HG03095 (cell line): ENCODE measurements around the gene AUTS2.

Experiments used
- ATAC-seq: cut with Tn5 transposase; IDR thresholded peaks from one replicate; pipeline ENCODE4 v1.9.1; 2021; ENCODE audit warnings: moderate library complexity; ENCODE audit not compliant: unreplicated experiment

Gene AUTS2

DNA sequence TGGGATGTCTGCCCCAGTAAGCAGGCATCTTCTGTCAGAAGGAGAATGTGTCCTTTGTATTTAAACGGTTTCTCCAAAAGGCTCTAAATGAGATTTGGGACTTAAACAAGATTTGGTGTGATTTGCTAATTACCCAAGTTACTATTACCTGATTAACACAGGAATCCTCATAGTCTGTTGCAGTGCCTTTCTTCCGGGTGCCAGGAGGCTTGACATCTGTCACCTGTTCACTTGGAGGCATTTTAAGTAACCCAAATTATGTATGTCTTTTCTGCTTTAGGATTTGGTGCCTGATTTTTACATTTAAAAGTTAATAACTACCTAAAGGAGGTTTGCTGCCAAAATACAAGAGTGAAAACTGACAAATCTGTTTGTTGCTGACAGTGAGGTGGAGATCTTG, 945.7 kb downstream of the AUTS2 start:
- no peak for ATAC-seq

DNA sequence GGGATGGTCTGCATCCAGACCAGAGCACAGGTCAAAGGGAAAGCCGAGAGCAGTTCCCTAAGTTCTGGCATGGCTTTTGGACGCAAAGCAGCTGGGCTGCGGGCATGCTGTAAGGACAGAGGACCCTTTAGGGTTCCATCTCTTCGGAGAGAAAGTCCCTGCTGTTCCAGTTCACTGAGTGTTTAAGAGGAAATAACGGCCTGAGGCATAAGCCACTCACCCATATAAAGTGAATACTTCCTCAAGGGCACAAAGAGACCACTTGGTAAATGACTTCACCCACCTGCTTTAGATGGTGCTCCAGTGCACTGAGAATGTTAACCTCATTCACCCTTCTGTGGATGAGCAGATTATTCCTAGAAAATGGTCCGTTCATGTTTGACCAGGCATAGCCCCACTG, 946.9 kb downstream of the AUTS2 start:
- no peak for ATAC-seq

DNA sequence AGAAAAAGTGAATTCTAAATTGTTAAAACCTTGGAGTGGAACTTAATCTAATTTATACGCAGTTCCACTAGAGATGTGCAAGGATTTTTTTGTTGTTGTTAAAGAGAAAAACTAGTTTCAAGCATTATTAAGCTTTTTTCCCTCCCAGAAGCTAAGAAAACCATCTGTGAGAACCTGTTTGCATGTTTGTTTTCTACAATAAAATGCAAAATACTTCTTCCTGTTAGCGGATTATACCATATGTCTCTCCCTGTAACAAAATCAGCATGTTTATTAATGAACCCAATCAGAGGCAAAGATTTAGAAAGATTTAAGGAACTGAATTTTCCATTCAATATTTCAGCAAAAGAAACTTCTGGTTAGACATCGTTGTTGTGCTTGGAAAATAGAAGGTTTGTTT, 953.9 kb downstream of the AUTS2 start:
- no peak for ATAC-seq

DNA sequence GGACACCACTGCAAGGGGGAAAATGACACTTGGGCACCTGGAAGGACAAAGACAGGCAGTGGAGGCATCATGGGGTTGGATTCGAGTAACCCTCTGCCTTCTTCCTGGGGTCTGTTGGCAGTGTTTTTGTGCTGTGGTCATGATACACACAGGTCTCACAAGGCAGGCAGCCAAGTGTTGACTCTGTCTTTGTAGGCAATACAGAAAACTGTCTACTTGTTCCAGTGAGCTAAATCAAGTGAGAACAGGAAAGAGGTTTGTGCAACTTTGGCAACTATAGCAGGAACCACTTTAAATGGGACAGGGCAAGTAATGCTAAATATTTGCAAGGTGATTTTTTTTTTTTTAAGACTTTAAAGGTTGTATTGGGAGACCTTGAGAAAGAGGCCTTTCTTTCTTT, 955.1 kb downstream of the AUTS2 start:
- no peak for ATAC-seq

DNA sequence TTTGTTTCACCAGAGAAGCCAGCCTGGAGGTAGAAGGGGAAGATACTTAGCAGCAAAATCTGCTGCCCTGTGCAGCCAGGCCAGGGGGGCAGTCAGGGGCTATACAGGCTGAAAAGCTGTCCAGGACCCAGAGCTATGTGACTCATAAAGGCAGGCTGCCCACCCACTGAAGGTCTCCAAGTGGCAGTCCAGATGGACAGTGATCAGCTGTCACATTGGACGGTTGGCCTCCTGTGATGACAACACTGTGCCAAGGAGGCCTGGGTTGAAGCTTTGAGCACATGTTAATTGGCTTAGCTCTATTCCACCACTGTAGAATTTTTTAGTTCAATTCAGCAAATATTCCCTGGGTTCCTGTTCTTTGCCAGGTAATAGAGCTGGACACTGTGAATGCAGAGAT, 956.4 kb downstream of the AUTS2 start:
- ATAC-seq, result no peak

DNA sequence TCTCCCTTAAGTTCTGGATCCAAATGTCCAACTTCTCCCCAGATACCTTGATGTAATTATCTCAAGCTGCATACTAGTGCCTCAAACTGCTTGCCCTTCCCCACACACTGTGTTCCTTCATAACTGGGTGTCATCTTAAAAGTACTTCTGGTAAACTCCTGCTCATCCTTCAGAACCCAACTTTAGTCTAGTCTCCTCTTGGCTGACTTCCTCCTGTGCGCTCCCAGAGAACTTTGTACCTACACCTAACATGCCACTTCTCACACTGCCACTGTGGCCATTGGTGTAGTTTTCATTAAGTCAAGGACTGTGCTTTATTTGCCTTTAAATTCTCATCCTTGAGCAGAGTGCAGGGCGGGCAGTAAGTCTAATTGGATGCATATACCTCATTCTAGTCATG, 958.5 kb downstream of the AUTS2 start:
- no peak for ATAC-seq

DNA sequence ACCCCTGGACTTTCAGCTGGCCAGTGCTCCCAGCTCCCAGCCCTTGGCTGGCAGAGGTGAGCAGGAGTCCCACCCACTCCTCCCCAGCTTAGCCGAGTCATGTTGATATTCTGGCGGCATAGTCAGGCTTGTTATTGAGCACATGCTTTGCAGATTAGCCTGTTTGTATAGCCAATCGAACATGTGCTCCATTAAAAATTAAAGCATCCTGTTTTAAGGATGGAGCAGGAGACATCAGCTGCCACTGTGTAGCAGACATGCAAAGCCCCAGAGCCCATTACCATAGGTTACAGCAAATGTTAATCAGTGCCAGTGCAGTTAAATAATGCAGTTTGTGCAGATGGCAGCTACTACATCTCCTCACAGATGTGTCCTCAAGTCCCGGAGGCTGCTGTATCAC, 959.1 kb downstream of the AUTS2 start:
- ATAC-seq, result no peak

DNA sequence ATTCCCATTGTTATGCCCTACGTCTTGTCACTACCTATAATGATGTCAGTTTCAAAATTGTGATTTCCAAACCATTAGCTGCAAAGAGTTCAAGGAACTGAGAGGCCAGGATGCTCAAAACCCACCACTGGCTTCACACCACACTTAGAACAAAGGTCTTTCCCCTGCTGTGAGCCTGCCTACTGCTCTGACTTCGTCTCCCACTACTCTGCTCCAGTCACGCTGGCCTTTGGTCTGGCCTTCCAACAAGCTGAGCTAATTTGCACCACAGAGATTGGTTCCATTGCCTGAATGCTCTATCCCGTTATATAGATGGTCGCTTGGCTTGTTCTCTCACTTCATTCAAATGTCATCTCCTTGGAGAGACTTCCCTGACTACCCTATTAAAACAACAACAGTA, 961.5 kb downstream of the AUTS2 start:
- ATAC-seq, result no peak

DNA sequence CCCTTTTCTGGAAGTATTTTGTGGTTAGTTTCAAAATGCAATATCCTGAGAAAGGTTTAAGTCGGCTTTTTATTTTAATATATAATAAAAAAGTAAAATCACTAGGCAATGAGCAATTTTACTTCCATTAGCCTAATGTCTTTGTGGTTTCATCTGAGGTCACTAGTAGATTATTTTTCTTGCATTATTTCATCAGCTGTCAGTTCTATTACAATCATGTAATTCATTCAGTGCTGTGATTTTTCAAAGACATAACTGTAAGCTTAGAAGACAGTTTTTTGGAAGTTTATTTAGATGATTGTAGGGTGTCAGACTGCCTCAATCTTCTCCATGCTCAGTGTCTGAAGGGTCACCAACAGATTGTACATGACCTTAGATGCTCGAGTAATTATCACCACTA, 965.7 kb downstream of the AUTS2 start:
- ATAC-seq, result no peak

DNA sequence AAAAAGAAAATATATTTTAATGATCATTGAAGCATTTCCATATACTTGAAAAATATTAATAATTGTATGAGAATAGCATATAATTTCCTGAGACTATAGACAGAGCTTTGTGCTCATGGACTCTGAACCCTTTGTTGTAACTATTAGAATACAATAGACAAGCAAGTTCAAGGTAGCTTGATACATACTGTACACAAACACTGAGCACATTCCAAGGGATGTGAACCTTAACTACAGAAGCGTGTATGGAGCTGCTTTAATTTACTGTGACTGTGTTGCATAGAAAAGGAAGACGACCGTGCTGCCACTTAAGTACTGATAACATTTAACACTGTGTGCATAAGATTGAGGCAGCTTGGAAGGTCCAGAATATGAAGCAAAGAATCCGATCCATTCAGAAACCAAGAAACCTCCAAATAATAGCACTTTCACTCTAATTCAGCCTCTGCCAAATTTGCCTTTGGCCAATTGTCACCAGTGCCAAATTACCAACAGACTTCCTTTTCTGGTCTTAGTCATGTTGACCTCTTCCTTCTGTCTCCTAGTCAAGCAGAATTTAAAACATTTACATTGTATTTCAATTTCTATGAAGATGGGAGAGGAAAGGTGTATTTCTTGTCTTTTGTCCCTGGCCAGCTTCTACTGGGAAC, 967.6 kb downstream of the AUTS2 start:
- ATAC-seq, result no peak

DNA sequence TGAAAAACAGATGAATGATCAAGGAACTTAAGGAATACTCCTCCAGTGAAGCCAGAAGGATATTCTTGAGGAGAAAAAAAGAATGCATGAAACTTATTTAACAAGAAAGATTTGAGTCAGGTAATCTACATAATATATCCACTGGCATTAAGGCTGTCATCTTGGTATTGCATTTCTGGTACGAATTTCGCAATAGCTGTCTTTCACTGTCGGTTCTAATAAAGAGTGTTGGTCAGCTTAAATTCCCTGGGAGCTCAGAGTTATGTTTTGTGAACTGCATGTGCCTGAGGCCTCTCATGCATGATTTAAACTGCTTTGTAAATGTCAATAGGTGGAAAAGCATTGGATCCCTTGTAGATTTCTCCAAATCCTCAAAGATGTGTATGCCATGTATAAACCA, 968.4 kb downstream of the AUTS2 start:
- ATAC-seq, result no peak

DNA sequence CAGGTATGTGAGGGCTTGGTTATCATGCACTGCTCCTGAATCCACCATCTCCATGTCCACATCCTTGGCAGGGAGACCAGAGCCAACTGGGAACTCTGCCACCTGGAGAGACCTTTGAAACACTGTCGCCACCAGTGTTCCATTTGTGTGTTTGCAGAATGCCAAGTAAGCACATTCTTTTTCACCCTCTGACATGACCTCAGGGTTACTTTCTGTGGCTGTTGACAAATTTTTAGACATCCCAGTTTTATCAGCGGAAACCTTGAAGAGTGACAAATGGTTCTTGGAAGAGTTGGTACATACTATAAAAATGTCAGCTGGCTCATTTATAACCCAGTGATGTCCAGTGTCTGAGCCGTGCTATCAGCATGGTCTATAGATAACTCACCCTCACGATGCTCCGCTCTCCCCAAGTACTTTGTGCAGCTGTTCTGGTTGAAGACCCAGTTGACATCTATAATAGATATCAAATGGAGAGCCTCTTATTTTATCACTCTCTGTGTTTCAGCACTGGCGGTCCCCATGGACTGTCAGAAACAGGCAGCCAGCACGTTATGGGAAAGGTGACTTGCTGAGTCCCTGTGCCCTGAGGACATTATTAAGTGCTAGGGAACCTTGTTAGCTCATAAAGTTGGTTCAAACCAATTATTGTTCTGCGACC, 970.5 kb downstream of the AUTS2 start:
- ATAC-seq, result no peak

DNA sequence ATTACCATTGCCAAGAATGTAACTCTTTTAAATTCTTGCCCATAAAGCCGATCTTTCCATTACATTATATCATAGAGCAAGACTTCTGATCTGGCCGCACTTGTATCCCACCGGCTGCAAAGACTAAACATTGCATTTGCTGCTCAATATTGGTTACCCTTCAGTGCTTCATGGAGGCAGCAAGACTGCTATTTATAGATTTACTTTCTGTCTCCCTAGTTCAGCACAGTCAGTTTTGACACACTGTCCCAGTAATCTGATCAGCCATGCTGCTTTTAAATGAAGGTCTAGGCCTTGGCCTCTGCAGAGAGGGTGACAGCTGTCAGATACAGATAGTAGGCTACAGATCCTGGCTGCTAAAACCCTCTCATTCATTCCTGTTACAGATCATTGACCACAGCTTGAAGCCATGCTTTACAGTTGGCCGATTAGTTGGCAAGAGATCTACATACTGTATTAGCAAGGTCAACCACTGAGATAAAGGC, 971.1 kb downstream of the AUTS2 start:
- ATAC-seq, result no peak

DNA sequence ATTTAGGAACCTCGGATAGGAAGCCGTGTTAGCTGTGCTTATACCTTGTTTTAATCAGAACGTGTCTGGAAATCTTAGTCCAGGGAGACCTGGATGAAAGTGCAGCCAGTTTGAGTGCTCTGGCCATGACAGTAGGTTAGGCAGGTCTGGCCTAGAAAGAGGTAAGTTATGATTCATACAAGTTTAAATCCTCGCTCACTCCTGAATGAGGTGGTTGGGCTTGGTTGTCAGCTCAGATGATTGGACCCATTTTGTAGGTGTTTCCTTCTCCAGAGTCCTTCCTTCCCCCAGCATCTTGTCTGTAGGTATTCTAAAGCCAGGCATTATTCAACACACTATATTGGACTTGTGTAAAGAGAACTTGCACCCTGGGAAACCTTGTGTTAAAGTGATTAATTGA, 971.8 kb downstream of the AUTS2 start:
- ATAC-seq, result no peak

DNA sequence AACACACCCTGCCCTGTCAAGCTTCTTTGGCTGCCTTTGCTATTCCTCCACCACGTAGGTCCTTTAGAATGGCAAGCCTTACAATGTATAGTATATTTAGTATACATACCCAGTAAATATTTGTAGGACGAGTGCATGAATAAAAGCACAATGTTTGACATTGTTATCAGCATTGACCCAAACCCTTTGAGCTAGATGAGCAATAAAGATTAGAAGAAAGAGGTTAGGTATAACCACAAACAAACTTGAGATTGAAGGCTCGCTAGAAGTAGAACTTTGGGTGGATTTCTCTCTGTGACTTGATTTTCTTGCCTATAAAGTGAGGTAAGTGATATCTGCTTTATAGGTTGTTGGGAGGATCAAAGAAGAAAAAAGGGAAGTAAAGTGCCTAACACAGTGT, 972.7 kb downstream of the AUTS2 start:
- no peak for ATAC-seq

DNA sequence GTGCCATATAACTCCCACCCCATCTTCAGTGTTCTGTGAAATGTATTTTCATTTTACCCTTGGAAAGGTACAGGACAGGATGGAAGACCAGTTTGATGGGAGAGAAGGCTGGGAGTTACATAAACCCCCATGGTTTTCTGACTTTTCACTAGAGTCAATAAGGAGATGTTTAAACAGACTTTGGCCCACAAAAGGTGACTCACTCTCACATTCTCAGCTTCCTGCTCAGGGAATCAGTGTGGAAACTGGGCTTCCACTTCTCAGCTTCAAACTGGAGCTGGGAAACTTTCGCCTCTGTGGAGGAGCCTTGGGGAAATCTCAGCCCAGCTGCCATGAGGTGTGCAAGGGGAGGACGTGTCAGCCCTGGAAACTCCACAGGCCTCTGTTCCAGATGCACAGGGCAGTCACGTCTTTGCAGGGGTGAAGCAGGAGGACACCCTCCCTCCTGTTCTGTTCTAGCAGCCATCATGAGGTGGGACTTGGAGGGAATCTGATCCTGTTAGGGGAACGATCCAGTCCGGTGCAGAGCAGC, 973.2 kb downstream of the AUTS2 start:
- no peak for ATAC-seq

DNA sequence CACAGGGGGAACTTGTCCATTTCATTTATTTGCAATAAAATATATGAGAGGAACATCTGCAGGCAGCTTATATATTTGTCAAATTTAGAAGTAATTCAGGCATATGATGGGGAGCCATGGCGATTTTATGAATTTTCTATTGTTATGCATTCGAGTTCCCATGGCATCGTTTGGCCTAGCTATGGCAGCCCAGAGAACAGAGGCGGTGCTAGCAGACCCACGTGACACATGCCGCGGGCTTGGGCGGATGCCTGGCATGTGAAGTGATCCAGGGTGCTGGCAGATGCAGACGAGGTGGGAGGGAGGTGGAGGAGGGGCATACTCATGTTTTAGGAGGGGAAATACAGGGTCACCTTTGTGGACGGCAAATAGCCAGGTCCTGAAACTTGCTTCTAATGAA, 973.7 kb downstream of the AUTS2 start:
- ATAC-seq, result no peak

DNA sequence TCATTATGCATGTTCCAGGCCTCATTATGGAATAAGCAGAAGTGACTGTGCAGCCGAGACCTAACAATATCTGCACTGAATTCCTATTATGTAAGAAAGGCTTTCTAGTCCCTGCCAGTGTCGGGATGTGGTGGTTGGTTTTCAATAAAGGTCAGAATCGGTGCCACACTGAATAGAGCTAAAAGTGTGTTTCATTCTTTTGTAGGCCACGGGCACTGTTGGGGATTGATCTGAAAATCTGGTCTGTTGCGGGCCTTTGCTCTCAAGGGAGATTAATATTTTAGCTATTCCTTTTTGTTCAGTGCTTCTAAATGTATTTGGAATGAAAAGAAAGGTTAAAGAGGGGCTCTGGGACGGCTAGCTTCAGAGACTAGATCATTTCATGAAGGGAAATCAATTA, 974.3 kb downstream of the AUTS2 start:
- no peak for ATAC-seq

DNA sequence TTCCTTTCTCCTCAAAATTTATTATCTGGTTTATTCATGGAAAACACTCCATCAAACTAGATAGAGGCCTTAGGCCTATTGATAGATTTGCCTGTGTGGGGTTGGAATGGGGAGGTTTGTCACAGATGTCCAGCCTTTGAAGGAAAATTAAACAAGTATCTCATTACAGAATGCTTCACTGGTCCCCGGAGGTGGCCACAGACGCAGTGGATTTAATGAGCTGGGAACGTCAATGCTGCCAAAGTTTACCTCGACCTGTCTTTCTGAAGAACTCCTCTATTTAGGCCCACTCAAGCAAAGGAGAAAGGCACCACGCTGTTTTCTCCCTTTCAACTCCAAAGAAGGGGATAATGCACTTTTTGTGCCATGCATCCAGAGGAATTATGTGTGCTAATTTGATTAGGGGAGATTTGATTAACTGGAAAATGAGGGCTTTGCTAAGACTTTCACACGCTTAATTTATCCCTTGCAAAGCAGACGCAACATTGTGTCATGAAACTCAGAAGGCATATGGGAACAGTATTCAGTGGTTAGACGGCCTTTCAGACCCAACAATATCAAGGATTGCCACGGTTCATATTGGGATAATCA, 974.9 kb downstream of the AUTS2 start:
- no peak for ATAC-seq

DNA sequence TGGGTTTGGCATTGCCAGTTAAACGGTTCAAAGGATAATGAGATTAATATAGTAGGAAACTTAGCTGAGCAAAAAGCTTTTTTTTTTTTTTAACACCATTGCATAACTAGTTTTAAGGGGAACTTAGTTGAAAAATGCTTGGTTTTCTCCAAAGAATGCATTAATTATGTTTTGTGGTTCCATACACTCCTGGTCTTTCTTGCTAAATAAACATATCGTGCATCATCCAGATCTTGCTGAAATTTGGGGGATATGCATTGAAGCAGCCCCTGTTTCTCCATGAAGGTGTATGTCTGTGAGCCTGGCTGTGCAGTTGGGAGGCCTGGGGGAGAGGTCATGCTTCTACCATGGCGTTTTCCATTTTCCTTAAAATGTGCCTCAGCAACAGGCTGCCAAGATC, 975.4 kb downstream of the AUTS2 start:
- no peak for ATAC-seq

DNA sequence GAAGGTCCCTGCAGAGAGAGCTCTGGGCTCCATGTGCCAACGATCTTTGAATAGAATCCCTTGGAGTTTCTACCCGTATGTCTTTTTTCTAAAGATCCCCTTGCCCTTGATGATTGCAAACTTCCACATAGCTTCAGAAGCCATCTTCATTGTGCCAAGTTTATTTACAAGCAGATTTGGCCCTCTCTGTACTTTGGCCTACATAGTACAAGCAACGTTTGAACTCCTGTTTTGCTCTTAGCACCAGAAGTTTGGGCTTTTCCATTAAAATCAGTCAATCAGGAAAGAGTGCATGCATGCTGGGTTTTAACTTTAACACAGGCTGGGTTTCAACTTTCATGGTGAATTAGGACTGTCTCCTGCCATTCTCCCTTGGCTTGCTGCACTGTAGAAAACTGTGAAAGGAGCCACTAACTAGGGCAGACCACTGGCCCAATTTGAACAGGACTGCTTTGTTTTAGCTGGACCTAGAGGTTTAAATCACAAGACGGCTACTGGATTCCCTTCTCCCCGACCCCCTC, 976.1 kb downstream of the AUTS2 start:
- ATAC-seq, result no peak
